NOMO-1 treated with DMSO at 0.1 percent for 48 hours (cell line): ENCODE results near the gene LYSET.
A peak's percentile ranks its signal among the peaks of the same experiment; 100 is the strongest.
"Not testable (repeated sequence)": the region's sequence is repeated elsewhere in the genome, so short reads cannot be mapped to it uniquely, and the experiment has no call there.

Source experiments
- DNase-seq: peaks from one replicate; lab custom pipeline; 2025; ENCODE audit not compliant: unreplicated experiment; lab: John Stamatoyannopoulos, UW

Gene LYSET

GRCh38 chr14:93168610-93169009 is 16.5 kb upstream of the LYSET start:
- not testable (repeated sequence) for DNase-seq

- not testable (repeated sequence) for DNase-seq
These were observed 15.5 kb upstream of the LYSET start for GRCh38 chr14:93169619-93170018.

GRCh38 chr14:93170141-93170540 is 15.0 kb upstream of the LYSET start:
- DNase-seq: not testable (repeated sequence)

GRCh38 chr14:93171376-93171775 is 13.7 kb upstream of the LYSET start:
- DNase-seq: no peak

GRCh38 chr14:93173943-93174395 is 11.1 kb upstream of the LYSET start:
- no peak for DNase-seq

- not testable (repeated sequence) for DNase-seq
These were observed 10.4 kb upstream of the LYSET start for GRCh38 chr14:93174731-93175130.

GRCh38 chr14:93175492-93175891 is 9.6 kb upstream of the LYSET start:
- no peak for DNase-seq

- no peak for DNase-seq
These were observed 1.4 kb upstream of the LYSET start for GRCh38 chr14:93183596-93184317.

GRCh38 chr14:93185349-93185720 is 218 bp downstream of the LYSET start:
- DNase-seq: no peak

GRCh38 chr14:93186466-93186865 is 1.3 kb downstream of the LYSET start:
- DNase-seq: no peak

GRCh38 chr14:93186956-93187355 is 1.8 kb downstream of the LYSET start:
- DNase-seq: no peak

- no peak for DNase-seq
These were observed 10.3 kb downstream of the LYSET start for GRCh38 chr14:93195316-93195999.

GRCh38 chr14:93199031-93199430 is 13.9 kb downstream of the LYSET start:
- no peak for DNase-seq

- no peak for DNase-seq
These were observed 15.4 kb downstream of the LYSET start for GRCh38 chr14:93200553-93200952.

GRCh38 chr14:93201155-93201704 is 16.1 kb downstream of the LYSET start:
- no peak for DNase-seq

- DNase-seq: peak; percentile 93
These were observed 21.8 kb downstream of the LYSET start, which contains the start of the genes GON7 and UBR7 for GRCh38 chr14:93206793-93207467. Gene GON7, minus strand, starts transcription at chr14:93207065. Its CDS starts 28 bp downstream, at chr14:93207037. Gene UBR7, plus strand, starts transcription at chr14:93207256. Its CDS starts 36 bp downstream, at chr14:93207292.

GRCh38 chr14:93207468-93208308 is 22.6 kb downstream of the LYSET start:
- DNase-seq: peak; percentile 55

- no peak for DNase-seq
These were observed 27.3 kb downstream of the LYSET start for GRCh38 chr14:93212432-93212831.

GRCh38 chr14:93214598-93214997 is 29.5 kb downstream of the LYSET start:
- DNase-seq: no peak

- DNase-seq: peak; percentile 37
These were observed 34.1 kb downstream of the LYSET start for GRCh38 chr14:93219103-93219726.
